ENCODE measurements around the gene WNK2.
"Not testable (repeated sequence)": the region's sequence is repeated elsewhere in the genome, so short reads cannot be mapped to it uniquely, and the experiment has no call there.

WNK2 gene

DNA sequence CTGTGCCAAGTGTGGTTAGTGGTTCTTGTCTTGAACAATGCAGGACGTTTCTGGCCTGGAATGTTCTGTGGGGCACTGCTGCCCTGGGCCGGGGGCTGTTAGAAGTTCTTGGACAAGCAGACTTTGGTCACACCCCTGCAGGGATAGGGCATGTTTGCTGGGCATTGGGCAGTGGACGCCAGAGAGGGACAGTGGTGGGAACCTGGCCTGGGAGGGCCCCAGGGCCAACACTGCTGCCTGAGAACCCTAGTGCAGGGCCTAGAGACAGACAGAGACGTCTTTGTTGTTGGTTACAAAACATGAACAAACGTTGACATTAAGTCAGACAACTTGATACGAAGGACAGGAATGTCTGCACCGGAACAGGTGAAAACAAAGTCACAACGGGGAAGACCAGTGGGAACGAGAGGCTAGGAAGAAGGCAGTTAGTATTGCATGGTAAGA is 57.0 kb downstream of the WNK2 start:
- no peak for ATAC-seq

DNA sequence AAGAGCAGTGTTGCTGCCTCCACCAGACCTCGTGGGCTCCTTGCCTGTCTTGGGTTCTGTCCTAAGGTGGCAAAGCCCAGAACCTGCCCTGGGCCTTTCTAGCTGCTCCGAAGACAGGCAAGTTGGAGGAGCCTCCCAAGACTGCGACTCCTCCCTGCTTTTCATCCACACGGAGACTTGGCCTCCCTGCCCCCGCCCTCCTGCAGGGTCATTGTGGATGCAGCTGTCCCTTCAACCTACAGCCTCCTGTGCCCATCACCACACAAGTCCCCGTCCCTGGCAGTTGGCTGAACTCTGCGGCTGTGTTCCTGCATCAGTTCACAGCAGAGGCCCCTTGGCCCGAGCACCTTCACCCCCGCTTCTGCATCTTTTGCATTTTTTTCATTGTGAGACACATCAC is 59.2 kb downstream of the WNK2 start:
- no peak for ATAC-seq

DNA sequence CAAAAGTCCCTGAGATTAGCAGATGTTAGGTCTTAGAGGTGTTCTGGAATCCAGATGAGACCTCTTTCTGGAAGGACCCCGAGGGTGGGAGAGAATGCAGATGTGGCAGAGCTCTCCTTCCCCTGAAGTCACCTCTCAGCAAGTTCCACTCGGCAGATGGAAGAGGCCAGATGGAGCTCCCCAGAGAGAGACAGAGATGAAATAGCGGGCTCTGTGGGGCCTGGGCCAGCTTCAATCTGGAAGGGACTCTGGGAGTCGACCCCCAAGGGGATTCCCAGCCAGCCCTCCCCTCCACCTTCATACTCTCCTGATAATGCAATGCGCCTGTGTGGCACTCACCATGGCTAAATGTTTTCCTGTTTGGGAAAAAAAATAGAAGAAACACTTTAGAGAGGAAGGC is 60.2 kb downstream of the WNK2 start:
- no peak for ATAC-seq

DNA sequence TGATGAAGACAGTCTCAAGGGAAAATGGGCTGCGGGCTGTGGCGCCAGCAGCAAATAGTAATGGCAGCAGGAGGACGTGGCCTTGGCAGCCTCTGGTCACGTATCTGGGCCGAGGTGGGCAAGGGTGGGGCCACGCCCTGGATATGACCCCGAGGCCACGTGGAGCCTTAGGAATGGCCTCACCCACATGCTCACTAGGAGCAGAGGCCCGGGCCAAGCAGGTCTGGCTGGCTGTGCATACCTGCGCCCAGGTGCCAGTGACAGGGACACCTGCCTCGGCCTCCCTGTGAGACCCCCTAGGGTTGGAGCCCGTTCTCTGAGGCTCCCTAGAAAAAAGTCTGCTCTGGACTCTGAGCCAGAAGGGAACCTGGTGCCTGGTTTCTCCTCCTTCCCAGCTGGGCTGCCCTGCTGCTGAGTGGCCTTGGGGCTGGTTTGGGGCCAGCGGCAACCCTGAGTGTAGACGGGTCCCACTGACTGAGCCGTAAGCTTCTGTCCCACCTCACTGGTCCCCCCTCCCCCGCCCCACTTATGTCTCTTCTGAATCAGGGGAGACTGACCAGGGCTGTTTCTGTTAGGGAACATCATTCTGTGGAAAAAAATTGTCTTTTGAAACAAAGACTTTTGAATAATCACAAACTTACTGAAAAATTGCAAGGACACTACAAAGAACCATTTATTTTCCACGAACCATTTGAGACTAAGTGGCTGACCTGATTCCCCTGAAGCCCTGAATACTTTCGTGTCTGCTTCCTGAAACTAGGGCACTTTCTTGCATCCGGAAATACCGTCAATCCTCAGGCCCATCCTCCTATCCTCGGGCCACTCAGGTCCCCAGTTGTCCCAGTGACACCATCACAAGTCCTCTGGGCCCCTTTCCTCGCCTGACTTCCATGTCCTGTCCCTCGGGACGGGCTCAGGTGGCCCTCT is 60.8 kb downstream of the WNK2 start:
- ATAC-seq, result no peak

DNA sequence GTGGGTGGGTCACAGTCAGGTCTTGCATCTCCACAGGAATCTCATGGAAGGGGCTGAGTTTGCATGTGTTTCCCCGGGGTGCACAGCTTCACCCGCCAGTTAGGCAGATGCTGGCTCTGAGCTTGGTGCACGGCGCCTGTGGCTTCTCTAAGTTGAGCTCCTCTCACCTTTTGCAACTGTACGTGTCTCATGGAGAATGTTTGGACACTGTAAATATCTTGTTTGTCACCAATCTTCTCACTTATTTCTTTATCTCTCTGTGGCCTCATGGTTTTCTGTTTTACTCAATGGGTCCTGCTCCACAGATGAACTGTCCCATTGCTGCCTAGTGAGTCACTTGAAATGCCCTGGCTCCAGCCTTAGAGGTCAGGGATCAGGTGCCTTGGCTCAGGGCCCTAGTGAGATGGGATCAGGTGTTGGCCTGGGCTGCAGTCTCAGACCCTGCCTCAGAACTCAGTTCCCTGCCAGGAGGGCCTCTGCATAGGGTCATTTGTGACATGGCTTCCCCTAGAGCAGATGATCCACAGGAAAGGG is 61.6 kb downstream of the WNK2 start:
- ATAC-seq, result no peak

DNA sequence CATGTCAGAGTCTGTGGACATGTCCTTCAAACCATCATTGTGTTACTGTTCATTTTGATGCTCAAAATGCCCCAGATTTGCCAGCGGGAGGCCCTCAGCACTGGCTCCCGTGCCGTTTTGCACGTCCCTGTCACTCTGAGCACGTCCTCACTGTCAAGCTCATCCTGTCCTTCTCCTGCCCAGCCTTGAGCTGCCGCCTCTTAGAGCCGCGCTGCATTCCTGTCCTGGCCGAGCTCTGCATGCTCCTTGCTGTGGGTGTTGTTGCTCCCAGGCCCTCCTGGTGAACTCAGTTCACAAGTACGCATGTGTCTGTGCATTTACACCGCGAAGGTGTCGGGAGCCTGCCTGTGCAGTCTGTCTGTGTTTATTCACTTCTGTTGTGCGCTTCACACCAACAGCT is 62.2 kb downstream of the WNK2 start:
- ATAC-seq, result no peak

DNA sequence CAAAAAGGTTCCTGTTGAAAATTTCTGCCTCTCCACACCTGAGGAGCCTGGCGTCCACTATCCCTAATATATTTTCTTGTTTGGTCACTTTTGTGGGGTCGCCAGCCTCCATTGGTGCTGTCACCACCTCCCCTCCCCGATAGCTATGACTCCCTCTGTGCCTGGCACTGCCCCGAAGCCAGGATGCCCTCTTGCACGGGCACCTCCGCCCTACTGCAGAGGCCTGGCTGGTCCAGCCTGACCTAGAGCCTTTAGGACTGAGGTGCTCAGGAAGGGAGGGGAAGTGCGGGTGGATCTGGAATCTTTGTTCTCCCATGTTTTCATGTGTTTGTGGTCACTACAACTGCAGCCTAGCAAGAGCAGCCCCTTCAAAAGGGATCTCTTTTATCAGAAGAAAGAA is 62.6 kb downstream of the WNK2 start:
- ATAC-seq, result no peak

DNA sequence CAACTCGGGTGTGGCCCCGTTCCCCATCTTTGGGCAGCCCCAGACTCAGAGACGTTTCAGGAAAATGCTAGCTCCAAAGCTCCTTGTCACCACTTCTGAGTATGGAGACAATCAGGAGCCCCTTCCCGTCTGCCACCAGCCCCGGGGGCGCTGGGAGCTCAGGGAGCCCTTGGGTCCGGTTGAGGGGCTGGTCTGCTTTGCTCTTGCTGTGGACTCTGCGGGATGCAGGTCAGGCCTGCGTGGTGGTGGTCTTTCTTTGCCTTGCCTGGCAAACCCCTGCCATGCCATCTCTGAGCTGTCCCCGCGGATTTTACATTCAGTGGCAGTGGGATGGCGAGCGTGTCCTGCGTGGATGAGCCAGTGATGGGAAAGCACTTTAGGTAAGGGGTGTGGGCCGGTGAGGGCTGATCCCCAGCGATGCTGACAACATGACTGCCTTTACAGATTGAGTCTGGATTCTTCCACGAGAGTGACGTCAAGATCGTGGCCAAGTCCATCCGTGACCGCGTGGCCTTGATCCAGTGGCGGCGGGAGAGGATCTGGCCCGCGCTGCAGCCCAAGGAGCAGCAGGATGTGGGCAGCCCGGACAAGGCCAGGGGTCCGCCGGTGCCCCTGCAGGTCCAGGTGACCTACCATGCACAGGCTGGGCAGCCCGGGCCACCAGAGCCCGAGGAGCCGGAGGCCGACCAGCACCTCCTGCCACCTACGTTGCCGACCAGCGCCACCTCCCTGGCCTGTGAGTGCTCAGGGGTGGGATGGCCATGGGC is 63.3 kb downstream of the WNK2 start:
- no peak for ATAC-seq

DNA sequence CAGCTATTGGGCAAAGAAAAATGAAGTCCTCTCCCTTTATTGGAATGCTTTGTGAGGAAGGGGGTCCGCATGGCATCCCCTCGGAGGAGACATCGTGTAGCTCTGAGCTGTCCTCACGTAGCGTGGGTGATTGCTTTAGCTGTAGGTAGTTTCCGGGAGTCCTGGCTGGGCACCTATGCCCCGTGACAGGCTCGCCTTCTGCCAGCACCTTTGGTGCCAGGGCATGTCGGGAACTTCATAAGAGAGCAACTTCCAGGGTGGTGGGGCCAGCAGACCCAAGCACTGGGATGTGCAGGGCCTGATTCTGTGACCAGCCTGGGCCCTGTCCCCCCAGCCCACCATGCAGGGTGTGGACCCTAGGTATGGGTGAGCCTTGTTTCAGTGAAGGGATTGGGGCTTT is 64.0 kb downstream of the WNK2 start:
- ATAC-seq, result no peak

DNA sequence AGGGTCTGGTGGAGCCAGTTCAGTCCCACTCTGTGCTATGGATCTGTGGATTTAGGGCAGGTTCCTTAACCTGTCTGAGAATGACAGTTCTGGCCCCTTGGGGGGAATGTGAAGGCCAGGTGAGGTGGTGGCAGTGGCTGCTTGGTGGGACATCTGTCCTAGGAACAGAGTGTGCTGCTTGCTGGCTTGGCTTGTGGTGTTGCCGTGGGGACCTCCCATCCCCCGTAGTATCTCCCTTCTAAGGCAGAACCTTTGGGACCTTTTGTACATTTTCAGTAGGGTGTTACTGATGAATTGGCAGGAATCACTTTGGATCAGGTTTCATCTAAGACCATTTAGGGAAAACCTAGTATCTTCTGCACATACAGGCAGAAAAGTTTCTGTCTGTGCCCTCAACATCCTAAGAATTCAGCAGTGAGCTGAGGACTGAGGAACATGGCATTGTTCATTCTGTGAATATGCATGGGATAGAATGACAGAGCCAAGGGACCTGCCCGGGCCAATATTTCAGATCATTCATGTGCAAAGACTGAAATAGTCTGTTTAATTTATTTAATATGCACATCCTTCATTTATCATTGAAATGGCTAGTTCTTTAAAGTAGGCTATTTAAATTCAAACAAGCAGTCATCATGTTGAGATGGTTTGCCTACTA is 64.6 kb downstream of the WNK2 start:
- no peak for ATAC-seq

DNA sequence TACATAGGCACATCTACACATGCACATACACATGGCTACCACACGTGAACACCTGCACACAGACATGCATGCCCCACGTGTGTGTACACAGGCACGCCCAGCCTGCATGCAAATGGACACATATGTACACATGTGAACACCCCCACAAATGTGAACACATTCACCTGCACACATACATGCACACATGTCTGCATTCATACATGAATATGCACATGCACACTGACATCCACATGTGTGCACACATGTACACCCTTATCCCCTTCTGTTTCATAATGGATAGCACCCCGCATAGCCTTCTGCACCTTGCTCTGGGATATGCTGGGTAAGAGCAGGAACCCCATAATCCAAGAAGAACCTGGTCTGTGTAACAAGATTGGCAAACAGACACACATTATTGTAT is 66.2 kb downstream of the WNK2 start:
- no peak for ATAC-seq

DNA sequence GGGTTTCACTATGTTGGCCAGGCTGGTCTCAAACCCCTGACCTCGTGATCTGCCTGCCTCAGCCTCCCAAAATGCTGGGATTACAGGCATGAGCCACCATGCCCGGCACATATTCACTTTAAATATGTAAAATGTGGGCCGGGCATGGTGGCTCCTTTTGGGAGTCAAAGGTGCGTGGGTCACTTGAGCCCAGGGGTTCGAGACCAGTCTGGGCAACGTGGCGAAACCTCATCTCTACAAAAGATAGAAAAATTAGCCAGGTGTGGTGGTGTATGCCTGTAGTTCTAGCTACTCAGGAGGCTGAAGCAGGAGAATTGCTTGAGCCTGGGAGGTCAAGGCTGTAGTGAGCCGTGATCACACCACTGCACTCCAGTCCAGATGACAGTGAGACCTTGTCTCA is 67.4 kb downstream of the WNK2 start:
- not testable (repeated sequence) for ATAC-seq

DNA sequence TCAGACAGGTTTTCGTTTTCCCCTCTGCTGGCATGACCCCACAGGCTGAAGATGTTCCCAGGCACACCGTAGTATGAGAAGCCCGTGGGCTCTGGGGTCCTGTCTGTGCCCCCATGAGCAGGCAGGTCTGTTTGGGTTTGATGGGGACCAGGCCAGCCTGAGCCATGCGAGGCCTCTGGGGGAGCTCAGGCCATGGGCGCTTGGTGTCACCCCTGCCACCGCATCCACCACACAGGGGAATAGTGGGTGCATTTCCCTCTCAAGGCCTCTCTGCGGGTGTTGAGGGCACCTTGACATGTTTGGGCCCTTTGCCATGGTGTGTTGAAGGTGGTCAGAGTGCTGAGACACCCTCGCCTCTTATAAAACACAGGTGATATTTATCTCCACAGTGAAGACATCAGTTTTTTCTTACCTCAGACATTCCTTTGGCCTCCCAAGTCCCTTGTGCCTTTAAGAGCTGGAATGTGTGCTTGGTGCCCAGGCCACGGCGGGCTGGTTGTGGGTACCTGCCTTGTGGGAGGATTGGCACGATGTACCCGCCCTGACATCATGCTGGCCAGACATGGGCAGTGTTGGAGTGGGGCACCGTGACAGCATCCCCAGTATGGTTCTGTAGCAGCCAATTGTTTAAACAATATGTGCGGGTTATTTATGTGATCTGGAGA is 68.3 kb downstream of the WNK2 start:
- no peak for ATAC-seq

DNA sequence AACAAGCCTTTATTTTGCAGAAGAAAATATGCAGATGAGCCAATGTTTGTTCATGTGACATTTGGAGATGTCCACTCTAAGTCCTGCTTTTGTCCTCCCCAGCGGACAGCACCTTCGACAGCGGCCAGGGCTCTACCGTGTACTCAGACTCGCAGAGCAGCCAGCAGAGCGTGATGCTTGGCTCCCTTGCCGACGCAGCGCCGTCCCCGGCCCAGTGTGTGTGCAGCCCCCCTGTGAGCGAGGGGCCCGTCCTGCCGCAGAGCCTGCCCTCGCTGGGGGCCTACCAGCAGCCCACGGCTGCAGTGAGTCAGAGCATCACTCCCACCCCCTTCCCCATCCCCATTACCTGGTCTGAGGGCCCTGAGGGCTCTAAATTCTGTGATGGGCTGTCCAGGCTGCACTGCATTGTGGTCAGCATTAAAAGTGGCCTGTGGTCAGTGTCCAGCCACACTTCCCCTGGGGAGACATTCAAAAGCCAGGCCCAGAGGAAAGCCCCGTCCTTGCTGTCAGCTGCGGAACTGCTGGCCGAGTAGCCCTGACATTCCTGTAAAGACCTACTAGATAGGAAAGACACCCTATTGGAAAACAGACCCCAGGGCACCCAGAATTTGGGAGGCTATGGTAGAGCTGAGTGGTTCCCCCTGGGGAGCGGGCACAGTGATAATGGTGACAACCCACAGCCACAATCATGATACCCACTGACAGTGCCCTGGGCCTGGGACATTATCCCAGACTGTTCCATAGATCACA is 69.0 kb downstream of the WNK2 start:
- no peak for ATAC-seq

DNA sequence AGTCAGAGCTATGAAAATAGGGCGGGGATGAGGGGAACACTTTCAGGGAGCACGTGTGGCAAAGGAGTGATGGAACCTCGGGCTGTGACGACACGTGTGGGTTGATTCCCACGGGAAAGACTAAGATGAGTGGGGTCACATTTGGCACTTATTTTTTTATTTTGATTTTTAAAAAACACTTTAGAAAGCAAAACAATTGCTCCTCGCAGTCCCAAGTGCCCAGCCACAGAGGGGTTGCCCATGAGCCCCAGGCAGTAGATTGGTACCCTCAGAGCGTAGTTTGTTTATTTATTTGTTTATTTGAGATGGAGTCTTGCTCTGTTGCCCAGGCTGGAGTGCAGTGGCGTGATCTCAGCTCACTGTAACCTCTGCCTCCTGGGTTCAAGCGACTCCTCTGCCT is 69.7 kb downstream of the WNK2 start:
- ATAC-seq, result no peak

DNA sequence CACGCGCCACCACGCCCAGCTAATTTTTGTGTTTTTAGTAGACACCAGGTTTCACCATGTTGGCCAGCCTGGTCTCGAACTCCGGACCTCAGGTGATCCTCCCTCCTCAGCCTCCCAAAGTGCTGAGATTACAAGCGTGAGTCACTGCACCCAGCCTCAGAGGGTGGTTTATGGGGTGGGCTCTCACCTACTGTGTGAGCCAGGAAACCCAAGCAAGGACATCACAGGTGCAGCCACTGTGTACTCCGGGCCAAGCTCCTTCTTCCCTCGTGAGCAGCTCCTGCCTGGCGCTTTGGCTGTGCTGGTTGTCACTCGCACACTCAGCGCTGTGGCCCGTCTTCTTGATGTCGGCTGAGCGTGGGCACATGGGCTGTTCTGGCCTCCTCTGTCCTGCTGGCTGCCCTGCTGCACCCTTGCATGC is 70.1 kb downstream of the WNK2 start:
- ATAC-seq, result no peak

DNA sequence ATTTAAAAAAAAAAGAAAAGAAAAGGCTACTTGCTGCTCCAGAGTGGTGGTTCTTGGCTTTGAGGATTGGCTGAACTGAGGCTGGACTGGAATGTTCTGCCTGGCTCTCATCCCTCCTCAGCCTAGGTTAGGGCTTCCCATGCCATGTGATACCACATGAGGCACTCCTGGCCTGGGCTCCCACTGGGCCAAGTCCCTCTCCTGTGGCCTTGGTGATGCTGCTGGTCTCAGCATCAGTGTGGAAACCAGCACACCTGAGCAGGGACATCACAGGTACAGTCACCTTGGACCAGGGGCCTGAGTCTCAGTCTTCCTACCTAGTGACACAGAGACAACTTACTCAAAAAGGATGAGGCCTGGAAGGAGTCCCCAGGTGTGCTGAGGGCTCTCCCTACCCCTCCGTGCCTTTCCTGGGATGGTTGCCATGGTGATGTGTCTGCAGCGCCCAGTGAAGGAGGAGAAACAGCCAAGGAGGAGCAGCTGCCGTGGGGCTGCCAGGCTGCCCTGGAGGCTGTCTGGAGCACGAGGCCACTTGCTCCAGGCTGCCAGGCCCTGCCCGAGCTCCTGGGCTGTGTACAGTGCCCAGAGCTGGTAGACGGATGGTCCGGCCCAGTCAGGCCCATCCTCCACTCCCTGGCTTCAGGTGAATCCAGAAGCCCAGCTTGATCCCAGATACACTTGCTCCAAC is 71.0 kb downstream of the WNK2 start:
- no peak for ATAC-seq

DNA sequence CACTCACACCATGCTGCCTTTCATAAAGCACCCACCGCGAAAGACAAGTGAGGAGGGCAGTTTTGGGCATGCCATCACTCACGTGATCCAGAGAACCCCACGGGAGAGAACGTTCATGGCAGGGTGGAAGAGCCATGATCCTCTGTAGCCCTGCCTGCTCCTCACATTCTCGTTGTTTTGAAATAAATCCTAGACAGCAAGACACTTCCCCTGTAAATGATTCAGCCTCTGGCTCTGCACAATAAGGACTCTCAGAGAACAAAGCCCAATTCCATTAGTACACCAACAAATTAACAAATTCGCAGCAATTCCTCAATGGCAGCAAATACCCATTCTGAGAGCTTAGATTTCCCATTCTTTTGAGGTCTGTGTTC is 71.5 kb downstream of the WNK2 start:
- ATAC-seq, result no peak

DNA sequence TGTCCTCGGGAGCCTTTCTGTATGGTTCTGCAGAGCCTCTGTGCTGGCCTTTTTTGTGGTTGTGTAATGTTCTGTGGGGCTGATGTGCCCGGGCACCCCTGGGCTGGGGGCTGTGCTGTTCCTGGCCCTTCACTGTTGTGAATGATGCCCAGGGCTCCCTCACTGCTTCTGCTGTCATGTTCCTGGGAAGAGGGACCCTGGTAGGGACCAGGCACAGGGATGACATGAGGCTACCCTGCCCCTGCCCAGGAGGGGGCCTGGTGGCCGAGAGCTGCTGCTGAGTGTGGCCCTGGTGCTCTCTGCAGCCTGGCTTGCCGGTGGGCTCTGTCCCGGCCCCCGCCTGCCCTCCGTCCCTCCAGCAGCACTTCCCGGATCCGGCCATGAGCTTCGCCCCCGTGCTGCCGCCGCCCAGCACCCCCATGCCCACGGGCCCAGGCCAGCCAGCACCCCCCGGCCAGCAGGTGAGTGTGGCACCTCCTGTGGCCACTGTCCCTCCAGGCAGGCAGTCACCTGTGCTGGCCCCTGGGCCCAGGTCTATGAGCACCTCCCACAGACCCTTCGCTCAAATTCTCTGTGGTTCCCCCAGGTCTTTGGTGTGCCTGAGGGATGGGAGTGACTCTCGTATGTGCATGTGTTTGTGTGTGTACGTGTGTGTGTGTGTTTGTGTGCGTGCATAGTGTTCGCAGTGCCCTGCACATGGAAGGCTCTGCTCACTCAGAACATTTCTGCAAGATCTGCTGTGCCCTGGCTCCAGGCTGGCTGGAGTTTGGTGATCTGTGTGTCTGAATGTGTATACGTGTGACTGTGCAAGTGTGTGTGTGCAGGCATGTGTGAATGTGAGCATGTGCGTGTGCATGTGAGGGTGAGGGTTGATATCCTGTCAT is 72.3 kb downstream of the WNK2 start:
- no peak for ATAC-seq
